NK-92 treated with Interleukin-12 subunit alpha and Interleukin-12 subunit beta, amount 100 ng/mL, for 24 hours (cell line): Measurements from ENCODE around the gene TENM4.
A peak's percentile ranks its signal among the peaks of the same experiment; 100 is the strongest.

Source experiments
- DNase-seq: peaks from one replicate; lab custom pipeline; 2025; lab: John Stamatoyannopoulos, UW

TENM4 gene

DNA sequence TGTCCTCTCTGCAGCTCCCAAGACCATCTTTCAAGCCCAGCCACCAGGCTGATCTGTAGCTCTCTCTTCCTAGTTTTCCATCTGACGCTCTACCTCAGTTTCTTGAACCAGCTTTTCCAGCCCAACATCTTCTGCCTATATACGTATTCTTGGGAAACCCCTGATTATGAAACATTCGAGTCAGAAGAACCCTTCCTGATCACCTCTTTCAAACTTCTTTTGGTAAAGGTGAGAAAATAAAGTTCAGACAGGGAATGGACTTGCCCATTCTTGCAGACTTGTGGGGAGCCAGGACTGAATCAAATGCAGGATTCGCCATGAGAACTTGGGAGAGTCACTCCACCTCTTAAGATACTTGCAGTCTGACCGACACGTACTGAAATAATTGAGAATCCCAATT, 696.6 kb downstream of the TENM4 start:
- DNase-seq = no peak

DNA sequence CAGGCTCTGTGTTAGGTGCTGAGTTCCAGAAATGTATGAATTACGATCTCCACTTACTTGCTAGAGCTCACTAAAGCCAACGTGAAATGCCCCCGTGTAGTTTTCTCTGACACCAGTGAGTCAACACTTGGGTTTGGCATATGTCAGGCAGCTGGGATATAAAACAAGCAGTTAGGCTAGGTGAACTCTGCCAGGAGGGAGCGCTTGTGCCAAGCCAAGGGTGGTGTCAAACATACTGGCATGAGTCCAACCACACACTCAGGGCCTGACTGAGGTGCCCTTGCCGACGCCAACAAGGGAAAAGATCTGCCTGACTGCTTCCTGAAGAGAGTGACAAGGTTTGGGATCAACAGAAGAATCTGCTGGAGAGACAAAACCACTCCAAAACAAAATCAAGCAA, 698.4 kb downstream of the TENM4 start:
- no peak for DNase-seq

- no peak for DNase-seq
These were observed 699.1 kb downstream of the TENM4 start for GRCh38 chr11:78741741-78742140.

GRCh38 chr11:78740199-78741071, 700.4 kb downstream of the TENM4 start:
- no peak for DNase-seq

DNA sequence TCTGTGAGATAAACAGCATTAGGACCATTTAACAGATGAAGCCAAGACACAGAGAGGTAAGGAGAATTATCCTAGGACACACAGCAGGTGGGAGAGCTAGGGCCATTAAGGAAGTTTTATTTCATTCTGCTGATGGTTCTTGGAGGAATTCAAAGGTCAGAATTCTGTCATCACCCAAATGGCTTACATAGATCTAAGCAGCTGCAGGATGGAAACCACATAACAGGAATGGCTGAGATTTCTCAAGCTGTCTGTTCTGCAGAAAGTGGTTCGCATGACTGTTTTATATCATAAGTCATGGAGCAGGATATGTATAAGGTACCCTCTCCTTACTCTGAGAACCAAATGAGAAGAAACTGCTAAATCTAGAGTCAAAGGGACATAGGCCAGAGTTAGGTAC, 702.9 kb downstream of the TENM4 start:
- DNase-seq = no peak

DNA sequence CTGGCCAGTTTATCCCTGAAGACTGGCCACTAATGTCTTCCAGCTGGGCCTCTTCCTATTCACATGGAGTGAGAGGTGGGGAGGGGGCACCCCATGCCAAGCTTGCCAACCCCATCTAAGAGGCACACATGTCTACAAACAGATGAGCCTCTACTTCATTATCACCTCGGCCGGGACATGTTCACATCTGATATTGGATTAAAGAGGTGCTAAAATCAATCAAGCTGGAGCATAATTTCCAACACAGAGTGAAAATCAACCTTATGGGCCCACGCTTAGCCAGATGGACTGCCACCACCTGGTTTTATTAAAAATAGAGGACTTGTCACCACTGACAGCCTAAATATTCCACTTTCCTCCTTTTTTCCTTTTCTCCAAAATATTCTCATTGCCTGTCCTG, 703.5 kb downstream of the TENM4 start:
- DNase-seq = no peak

DNA sequence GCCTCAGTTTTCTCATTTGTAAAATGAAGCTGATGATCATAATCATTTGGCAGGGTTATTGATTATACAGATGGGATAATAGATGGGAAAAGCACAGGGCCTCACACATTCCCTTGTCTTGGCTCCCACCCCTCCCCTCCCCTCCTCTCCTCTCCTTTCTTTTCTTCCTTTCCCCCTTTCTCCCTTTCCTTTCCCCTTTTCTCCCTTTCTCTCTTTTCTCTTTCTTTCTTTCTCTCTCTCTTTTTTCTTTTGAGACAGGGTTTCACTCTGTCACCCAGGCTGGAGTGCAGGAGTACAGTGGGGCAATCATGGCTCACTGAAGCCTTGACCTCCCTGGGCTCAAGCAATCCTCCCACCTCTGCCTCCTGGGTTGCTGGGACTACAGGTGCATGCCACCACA, 705.1 kb downstream of the TENM4 start:
- DNase-seq = no peak

DNA sequence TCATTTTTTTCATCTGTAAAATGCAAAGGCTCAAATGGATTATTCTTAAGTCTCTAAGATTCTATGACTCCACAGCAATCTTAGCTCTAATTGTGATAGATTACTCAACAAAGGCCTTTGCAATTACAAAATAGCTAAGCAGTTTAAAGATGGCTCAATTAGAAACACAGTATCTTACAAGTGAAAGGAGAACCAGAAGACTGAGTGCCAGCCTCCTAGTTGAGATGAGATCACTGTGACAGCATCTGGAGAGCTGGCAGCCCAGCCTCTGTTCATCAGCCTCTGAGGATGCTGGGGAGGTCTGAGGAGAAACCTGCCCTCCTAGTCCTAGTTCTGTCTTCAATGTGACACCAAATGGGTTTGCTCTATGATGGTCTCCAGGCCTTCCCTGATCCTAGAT, 707.8 kb downstream of the TENM4 start:
- no peak for DNase-seq

GRCh38 chr11:78732246-78732645, 708.6 kb downstream of the TENM4 start:
- DNase-seq = no peak

GRCh38 chr11:78731027-78731426, 709.8 kb downstream of the TENM4 start:
- DNase-seq = no peak

DNA sequence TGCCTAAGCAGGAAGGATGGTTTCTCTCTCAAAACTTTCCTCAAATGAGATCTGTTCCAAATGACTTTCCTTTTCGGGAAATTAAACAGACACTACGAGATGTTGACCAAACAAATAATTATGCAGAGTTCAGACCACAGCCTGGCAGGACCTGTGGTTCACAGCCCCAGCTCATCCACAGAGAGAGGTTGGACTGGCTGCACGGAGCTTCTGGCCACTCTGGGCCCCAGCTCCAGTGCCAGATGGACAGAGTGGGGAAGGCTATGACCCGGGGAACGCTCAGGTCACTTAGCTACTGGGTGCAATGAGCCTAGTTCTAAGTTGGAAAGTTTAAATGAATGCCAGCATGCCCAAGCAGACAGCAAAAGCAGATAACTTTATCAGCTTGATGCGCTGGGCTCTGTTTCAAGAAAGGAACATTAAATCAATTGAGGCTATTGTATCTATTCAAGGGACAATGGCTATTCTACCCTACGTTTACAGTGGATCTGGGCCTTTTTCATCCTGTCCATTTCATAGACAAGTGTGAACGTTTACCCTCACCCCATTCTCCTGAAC, 710.5 kb downstream of the TENM4 start:
- no peak for DNase-seq

DNA sequence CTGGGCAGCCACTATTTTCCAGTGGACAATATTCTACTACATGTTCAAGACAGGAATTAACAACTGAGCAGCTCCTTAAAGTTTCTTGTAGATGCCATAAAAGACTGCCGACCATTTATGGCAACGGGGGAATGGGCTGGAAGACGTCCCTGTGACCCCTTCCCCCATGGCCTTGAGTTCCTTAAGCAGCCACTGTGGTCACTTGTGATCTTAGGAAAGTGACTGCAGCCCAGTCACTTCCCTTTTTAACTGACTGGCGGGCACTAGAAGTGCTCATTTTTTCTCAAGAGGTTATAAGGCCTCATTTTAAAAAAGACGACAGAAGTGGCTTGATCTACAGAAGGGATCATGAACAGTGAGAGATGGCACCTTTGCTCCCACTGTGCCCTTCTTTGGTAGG, 713.0 kb downstream of the TENM4 start:
- no peak for DNase-seq

DNA sequence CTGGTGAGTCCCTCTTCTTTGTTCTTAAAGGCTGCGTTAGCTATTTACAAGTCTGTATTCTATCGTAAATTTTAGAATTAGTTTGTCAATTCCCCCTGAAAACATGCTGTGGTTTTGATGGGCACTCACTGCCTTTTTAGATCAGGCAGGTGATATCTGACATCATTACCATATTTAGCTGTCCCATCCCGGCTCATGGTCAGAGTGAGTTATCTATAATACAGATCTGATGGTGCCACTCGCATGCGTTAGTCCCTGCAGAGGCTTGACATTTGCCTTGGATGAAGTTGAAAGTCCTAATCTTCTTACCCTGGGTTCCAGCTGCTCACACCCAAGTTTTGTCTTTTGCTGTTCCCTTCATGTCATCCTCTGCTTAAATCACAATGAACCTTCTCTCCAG, 715.6 kb downstream of the TENM4 start:
- DNase-seq = no peak

DNA sequence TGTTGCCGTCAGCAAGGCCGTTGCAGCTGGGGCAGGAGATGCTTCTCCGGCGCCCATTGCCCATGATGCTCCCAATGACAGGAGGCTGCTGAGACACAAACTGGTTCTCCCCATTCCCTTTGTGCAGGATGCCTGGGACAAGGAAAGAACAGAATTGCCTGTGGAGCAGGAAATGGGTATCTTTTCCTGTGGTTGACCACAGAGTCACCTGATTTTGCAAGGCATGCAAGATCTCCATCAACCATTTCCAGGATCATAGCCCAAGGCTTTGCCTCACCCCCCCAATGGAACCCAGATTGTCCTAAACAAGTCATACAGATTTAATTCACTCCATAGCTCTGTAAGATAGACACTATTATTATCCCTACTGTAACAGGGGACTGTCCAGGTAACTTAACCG, 718.0 kb downstream of the TENM4 start:
- no peak for DNase-seq

DNA sequence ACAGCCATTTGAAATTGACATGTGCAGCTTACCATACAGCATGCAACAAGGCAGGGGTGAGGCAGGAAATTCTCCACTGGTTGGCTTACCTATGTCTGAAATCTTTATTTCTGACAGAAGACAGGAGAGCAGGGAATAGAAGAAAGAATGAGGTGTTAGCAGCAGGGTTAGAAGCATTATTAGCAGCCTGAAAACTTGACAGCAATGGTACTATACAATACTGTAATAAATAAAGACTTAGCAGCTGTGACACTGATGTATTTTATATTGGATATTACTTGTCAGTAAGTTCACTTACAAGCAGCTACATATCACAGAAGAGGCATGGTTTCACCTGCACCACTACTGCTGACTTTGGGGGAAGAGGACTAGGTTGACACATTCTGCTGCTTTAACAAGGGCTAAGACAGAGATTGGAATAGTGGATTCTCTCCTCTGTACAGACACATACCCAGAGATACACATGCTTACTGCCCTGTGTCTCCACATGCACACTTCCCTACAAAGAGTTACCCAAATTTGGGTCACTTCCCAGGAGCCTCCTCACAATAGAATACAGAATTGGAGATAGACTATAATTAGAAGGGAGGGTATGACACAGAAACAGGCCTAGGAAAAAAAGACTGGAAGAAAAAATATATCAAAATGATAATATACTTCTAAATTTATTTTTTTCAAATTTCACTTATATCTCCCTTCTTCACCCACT, 720.4 kb downstream of the TENM4 start:
- no peak for DNase-seq

GRCh38 chr11:78717041-78717440, 723.8 kb downstream of the TENM4 start:
- DNase-seq = no peak

GRCh38 chr11:78715639-78716311, 725.1 kb downstream of the TENM4 start:
- peak; percentile 14 for DNase-seq

- no peak for DNase-seq
These were observed 726.3 kb downstream of the TENM4 start for GRCh38 chr11:78714539-78714938.

DNA sequence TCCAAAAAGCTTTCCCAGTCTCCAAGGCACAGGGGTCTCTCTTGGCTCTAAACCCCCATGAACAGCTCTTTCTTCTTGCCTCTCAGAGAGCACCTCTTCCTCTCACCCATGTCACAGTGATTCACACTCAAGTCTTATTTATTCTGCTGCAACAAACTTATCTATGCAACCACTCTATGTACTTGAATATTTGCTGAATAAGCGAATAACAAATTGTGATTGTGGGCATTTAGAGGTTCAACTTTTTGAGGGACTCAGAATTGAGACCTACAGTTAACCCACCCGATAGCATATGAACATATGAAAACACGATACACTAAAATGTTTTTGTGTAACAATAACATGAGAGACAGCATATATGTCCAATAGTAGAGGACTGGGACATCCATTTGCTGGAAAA, 729.1 kb downstream of the TENM4 start:
- no peak for DNase-seq

GRCh38 chr11:78710417-78710816, 730.4 kb downstream of the TENM4 start:
- DNase-seq = no peak

DNA sequence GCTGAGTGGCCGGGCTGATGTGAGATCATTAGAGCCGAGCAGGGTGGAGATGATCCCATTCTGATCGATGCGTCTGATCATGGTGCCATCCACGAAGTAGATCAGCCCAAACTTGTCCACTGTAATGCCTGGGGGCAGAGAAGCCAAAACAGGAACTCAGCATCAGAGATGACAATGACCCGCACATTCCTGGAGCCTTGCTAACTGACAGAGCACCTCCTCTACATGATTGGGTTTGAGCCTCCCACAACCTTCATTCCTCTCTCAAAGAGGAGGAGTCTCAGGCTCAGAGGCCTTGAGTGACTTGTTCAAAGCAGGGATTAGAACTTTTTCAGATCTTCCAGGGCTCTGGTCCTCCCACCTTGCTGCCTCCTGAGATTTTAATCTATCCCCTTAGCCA, 732.4 kb downstream of the TENM4 start:
- DNase-seq = no peak

DNA sequence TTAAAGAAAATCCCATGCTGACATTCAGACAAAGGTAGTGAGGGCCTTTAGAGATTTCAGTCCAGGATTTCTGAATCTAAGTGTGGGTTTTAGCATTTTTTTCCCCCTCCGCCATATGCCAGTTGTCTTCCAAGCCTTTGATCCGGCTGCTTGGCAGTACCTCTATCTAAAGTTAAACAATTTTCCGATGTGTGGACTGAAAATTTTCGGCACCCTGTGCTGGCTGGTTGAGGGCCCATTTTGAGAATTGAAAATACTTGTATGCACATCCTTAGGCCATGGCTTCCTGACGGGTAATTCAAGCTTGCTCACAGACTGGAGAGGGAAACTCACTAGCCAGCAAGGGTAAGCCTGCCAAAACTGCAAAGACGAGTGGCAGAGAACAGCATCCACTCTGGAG, 734.3 kb downstream of the TENM4 start:
- DNase-seq = no peak

GRCh38 chr11:78704811-78705210, 736.0 kb downstream of the TENM4 start:
- no peak for DNase-seq
